Middle frontal gyrus (tissue), 1 donor: ENCODE measurements around the gene ABCG4.
"Not testable (repeated sequence)": the region's sequence is repeated elsewhere in the genome, so short reads cannot be mapped to it uniquely, and the experiment has no call there.

Experiments used
- DNase-seq: peaks from one replicate; pipeline ENCODE4 v3.0.0-alpha.2; 2015; ENCODE audit warnings: low spot score; ENCODE audit errors: extremely low spot score

The ABCG4 gene

DNA sequence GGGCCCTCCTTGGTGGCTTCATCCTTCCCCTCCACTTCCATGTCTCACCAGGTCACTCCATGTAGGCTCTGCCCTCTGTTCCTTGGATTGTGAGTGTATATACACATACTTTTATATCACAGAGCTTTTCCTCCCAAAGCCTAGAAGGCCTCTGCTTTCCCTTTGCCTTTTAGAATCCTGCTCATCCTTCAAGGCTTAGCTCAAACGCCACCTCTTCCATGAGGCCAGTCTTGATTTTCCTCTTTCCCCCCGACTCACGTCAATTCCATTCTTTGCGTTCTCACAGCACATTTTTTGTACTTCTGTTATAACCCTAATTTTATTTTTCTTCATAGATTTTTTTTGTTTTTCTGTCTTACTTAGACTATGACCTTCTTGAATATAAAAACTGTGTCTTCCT is 3.8 kb downstream of the ABCG4 start:
- DNase-seq, result no peak

DNA sequence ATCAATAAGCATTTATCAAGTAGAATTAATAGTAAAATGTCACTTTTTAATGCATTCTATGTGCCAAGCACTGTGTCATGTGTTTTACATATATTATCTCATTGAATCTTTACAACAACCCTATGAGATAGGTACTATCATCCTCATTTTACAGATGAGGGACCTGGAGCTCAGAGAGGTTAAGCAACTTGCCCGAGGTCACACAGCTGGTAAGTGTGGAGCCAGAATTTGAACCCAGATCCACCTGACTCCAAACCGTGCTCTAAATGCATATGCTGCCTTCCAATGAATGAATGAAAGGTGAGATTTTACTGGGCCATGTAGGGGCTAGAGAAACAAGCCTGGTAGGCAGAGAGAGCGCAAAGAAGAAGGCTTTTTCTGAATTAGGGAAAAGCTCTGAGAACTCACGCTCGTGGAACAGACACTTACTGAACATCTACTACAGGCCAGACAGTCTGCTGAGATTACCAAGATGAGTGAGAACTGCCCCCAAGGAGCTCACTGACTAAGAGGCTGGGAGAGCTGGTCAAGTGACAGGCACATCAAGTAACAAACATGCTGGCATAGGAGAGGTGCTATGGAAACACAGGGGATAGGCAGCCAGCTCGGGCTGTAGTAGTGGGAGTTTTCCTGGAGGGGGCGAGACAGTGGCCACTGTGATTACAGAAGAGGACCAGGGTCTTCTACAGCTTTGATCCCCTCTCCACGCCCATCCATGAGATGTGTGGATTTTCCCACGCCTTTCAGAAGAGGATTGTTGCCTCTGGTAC is 4.4 kb downstream of the ABCG4 start:
- DNase-seq, result no peak

DNA sequence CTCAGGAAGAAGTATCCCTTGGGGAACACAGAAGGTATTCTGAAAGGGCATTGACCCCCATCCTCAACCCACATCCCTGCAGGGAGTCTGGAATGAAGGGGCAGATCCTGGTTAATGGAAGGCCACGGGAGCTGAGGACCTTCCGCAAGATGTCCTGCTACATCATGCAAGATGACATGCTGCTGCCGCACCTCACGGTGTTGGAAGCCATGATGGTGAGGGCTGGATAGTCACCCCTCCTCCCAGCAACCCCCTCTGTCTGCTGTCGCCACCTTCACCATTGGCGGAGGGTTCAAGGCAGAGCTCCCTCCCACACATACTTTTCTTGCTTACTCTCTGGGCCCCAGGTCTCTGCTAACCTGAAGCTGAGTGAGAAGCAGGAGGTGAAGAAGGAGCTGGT is 5.3 kb downstream of the ABCG4 start:
- DNase-seq, result no peak

DNA sequence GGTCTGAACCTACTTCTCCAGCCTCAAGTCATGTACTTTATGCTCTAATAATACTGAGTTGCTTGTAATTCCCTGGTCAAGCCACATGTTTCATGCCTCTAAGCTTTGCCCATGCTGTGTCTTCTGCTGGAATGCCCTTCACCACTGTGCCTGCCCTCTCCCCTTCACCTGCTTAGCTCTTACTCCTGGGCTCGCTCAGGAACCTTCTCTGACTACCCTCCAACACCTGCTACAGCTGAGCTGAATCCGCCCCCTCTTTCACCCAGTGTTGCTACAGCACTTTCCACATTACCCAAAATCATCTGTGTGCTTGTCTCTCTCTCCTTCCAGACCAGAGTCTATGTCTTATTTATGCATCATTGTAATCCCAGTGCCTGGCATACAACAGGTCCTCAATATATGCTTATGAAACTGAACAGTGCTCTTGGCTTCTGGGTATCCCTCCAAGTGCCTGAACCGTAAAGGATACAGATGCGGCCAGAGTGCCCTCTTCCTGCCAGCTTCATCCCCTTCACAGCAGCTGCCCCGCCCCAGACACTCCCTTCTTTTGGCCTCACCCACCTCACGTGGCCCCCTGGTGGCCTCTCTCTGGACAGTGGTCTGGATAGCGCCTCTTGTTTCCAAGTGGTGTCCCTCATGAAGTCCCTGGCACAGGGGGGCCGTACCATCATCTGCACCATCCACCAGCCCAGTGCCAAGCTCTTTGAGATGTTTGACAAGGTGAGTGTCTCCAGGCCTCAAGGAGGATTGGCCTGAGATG is 7.1 kb downstream of the ABCG4 start:
- DNase-seq, result no peak

DNA sequence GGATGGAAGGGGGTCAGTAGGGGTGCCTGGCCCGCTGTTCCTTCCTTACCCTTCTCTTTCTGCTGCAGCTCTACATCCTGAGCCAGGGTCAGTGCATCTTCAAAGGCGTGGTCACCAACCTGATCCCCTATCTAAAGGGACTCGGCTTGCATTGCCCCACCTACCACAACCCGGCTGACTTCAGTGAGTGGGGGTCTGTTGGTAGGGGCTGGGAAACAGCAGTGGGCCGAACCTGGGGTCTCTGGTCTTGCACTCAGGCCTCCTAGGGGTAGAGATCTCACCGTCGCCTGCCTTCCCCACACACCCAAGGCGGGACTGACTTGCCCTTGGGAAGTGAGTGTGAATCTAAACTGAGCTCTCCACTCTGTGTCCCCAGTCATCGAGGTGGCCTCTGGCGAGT is 7.6 kb downstream of the ABCG4 start:
- no peak for DNase-seq

DNA sequence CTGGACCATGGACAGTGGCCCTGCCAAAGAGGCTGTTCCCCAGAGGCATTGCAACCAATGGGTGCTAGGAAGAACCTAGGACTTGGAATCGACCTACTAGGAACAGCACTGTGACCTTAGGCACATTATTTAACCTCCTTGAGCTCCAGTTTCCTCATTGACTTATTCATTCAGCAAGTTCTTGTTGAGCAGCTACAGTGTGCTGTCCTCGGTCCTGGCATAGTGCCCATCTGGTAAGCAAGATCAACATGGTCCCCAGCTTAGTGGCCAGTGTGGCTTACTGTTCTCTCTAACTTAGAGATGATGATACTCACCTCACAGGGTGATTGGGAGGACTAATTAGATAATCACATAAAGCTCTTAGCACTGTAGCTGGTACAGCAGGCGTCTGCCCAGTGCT is 8.2 kb downstream of the ABCG4 start:
- DNase-seq, result no peak

DNA sequence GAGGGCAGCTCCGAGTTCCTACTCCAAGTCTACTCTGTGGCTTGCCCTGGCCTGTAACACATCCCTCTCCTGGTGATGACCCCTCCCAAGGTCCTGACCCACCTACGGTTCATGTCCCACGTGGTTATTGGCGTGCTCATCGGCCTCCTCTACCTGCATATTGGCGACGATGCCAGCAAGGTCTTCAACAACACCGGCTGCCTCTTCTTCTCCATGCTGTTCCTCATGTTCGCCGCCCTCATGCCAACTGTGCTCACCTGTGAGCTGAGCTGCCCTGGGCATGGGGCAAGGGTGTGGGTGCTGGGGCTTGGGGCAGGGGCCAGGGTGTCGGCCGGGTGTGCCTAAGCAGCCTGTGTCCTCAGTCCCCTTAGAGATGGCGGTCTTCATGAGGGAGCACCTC is 9.6 kb downstream of the ABCG4 start:
- no peak for DNase-seq

DNA sequence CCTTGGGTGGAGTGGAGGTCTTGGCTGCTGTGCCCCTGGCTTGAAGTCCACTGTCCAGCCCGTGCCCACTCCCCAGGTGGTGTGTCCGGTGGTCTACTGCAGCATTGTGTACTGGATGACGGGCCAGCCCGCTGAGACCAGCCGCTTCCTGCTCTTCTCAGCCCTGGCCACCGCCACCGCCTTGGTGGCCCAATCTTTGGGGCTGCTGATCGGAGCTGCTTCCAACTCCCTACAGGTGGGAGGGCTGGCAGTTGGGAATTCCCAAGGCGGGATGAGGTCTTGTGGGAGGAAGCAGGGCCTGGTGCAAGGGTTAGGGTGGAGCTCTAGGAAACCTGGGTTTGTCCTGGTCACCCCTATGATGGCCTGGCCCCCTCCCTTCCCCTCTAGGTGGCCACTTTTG is 11.3 kb downstream of the ABCG4 start:
- DNase-seq, result no peak

DNA sequence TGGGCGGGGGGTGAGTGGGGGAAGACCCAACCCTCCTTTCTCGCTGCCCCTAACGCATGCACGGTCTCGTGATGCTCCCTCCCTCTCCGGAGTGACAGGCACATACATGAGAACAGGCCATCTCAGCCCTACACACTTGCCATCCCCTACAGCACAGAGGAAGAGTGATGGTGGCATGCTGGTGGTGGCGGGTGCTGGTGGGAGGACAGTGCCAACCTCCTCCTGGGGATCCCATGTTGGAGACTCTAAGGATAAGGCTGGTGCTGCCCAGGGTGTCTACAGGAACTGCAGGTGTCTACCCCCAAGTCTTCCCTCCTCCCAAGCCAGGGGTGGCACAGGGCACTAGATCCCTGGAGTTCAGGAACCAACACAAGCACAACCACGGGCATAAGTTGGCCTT is 13.0 kb downstream of the ABCG4 start:
- DNase-seq, result no peak

DNA sequence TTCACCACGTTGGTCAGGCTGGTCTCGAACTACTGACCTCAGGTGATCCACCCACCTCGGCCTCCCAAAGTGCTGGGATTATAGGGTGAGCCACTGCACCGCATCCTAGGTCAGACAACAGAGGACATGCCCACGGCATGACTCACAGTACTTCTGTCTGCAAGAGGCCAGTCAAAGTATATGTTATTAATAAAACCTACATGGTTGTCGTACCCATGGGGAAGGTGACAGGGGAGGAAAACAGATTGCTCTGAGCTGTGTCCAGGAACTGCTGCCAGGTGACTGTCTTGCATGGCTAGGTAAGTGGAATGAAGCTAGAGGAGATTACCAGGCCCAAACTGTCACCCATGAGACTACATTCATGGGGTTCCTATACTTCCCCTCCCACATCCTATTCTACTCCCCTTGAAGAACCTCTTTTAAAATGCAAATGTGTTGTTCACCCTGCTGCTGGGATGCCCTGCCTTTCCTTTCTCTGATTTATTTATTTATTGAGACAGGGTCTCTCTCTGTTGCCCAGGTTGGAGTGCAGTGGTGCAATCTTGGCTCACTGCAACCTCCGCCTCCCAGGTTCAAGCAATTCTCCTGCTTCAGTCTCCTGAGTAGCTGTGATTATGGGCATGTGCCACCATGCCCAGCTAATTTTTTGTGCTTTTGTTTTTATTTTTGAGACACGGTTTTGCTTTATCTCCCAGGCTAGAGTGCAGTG is 17.7 kb downstream of the ABCG4 start:
- DNase-seq, result no peak

DNA sequence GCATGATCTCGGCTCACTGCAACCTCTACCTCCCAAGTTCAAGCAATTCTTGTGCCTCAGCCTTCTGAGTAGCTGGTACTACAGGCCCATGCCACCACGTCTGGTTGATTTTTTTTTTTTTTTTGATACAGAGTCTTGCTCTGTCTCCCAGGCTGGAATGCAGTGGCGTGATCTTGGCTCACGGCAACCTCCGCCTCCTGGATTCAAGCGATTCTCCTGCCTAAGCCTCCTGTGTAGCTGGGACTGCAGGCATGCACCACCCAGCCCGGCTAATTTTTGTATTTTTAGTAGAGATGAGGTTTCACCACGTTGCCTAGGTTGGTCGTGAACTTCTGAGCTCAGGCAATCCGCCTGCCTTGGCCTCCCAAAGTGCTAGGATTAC is 18.2 kb downstream of the ABCG4 start:
- not testable (repeated sequence) for DNase-seq

DNA sequence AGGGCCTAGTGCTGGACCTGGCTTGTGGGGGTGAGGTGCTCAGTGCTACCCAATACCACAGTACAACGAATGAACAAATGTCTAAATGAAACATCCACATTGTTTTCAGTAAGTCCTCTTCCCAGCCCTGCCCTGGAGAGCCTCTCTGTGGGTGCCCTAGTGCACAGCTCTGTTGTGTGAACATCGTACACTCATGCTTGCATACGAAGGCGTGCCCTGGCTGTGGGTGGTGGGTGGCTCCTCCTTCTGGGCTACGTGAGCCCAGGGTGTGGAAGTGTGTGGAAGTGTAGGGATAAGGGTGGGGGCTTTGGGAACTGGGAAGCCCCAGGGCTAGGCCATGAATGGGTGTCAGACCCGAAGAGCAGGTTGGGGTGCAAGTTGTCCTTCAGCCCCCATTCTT is 19.1 kb downstream of the ABCG4 start:
- no peak for DNase-seq

DNA sequence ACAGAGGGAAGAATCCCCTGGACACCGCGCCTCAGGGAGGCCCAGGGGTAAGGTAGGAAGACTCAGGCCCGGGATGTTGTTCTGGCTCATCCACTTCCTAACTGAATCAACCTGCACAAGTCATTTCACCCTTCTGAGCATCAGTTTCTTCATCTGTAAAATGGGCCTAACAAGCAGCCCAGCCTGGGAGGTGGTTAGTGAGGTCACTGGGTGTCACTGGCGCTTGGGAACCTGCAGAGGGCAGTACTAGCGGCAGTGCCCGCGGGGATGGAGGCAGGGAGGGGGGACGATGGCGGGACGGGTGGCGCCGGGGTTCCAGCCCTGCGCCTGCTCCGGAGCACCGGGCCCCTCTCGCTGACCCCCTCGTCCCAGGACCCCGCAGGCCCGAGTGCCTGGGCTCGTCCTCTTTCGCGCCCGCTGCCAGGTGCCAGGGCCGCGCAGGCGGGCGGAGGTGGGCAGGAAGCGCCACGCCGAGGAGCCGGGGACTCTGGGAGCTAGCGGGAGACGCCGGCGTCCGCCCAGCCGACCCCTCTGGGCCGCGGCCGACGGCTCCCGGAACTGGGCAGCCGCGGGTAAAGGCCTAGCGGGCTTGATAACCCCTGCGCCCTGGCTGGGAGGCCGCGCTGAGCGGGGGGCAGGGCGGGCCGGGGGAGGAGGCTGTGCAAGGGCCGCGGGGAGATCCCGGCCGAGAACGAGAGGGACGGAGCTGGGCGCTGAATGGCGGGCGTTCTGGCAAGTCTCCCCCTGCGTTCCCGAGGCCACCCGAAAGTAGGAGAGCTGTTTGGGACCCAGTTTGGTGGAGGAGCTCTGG is 19.8 kb downstream of the ABCG4 start, which contains the start of gene NLRX1:
NLRX1 (plus strand) TSS at position 255 of the 811 bp plus-strand sequence. CDS start 2,679 bp downstream, outside the sequence.
- DNase-seq, result peak; percentile 64

DNA sequence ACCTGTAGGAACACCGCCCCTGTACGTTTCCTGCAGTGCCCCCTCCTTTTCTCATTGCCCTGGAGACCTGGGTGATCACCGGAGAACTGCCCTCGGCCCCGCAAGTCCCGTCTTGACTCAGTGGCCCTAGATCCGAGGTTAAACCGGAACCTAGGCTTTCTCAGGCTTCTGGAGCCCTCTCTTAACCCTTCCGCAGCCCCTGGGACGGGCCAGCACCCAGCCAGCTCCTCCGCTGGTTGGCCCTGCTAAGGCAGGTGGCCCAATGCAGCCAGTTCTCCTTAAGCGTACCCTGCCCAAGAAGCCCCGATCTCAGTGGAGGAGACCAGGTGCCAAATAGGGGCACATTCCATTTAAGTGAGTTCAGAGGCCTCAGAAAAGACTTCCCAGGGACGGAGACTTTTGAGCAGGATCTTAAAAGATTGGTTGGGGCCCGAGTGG is 20.4 kb downstream of the ABCG4 start:
- no peak for DNase-seq

DNA sequence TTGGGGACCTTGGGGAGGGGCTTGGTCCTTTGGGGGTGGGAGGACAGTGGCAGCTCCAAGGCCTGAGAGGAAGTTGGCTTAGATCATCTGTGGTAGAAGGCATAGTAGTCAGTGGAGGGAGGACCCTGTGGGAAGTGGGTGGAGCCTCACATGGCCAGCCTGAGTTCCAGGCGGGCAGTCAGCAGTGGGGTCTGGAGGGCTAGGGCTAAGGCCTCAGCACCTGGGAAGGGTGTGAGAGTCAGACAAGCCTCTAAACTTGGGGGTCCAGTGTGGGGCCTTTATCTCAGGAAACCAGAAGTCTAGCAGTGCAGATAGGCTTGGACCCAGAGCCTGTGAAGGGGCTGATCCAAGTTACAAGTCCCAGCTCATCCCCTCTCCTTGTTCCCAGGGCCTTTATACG is 23.7 kb downstream of the ABCG4 start:
- no peak for DNase-seq

DNA sequence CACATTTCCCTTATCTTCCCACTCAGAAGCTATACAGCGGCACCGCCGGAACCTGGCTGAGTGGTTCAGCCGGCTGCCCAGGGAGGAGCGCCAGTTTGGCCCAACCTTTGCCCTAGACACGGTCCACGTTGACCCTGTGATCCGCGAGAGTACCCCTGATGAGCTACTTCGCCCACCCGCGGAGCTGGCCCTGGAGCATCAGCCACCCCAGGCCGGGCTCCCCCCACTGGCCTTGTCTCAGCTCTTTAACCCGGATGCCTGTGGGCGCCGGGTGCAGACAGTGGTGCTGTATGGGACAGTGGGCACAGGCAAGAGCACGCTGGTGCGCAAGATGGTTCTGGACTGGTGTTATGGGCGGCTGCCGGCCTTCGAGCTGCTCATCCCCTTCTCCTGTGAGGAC is 24.6 kb downstream of the ABCG4 start:
- no peak for DNase-seq

DNA sequence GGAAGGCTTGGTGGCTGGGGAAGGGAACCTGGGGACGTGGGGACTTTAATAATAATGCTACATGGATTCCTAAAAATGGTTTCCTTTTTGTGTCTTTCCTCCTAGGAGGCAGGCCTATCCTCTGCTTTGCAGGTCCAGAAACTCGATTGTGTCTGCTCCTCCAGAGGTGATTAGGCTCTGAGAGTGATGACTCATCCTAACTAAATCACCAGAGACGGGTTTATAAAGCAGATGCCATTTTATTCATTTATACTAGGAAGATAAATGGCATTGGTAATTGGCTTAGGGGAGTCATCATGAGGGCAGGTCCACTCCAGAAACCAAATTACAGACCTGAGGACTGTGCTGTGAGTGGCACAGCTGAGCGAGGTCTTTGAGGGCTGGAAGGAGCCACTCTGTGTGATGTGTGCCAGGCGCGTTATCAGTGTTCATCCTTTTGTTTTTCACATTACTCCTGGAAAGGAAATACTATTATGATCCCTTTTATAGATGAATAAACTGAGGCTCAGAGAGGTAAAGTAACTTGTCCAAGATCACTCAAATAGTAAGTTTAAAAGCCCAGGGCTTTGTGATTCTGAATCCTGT is 26.7 kb downstream of the ABCG4 start:
- DNase-seq, result no peak

DNA sequence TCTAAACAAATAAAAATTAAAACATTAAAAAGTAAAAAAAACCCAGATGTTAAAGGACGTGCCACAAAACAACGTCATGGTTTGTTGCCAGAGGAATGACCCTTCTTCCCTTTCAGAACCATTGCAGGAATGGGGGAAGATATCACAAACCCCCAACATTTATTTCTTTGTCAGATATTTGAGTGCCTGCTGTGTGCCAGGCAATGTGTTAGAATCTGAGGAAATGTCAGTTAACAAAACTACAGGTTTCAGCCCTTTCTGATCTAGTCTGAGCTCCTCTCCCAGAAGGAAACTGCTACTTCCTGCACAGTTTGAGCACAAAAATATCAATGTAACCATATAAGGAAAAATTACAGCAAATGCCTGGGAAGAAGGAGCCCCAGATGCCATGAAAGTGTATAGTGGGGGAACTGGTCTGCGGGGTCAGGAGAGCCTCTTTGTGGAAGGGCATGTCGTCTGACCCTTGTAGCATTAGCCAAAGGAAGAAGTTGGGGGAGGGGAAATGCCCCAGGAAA is 29.4 kb downstream of the ABCG4 start:
- DNase-seq, result no peak

DNA sequence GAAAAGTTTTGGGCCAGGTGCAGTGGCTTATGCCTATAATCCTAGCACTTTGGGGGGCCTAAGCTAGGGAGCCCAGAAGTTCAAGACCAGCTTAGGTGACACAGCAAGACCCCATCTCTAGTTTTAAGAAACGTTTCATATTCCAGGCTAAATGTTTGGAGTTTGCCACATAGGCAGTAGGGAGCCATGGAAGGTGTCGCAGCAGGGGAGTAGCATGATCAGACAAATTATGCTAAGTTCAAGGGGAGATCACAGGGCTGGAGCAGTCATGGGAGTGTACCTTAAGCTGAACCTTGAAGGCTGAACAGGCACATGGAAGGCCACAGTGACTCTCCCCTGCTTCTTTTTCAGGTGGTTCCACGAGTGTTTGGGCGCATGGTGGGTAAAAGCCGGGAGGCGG is 30.5 kb downstream of the ABCG4 start:
- no peak for DNase-seq

DNA sequence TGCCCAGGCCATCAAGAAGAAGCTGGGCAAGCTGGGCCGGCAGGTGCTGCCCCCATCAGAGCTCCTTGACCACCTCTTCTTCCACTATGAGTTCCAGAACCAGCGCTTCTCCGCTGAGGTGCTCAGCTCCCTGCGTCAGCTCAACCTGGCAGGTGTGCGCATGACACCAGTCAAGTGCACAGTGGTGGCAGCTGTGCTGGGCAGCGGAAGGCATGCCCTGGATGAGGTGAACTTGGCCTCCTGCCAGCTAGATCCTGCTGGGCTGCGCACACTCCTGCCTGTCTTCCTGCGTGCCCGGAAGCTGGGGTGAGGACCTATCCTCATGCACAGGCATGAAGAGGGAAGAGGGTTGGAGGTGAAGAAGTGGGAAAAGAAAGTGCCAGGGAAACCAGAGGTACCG is 31.1 kb downstream of the ABCG4 start:
- DNase-seq, result no peak
